GM18951 (cell line): ENCODE measurements around the gene MS4A14.
"Not testable (repeated sequence)": the region's sequence is repeated elsewhere in the genome, so short reads cannot be mapped to it uniquely, and the experiment has no call there.

Source experiments
- POLR2A ChIP-seq: IDR thresholded peaks from 4 replicates; pipeline ENCODE4 v1.6.1; 2011; ENCODE audit warnings: mild to moderate bottlenecking; ENCODE audit not compliant: insufficient read length, insufficient read depth; ENCODE audit errors: extremely low read depth
- in situ Hi-C: fragments of 300-500 bp; cut with MboI; formaldehyde crosslinking; loops from one replicate; pipeline ENCODE4 v1.12.0; 2022; ENCODE audit warnings: low sequenced_read_pairs, mixed read lengths, inconsistent platforms; ENCODE audit not compliant: unreplicated experiment

Gene MS4A14

GRCh38 chr11:60396799-60397198 lies 540 bp downstream of the MS4A14 start:
- in situ Hi-C loops: no loop called here
- TF ChIP-seq POLR2A: no peak

- TF ChIP-seq POLR2A: no peak
- in situ Hi-C loops: no loop called here
Measured at GRCh38 chr11:60420015-60420414, 23.8 kb downstream of the MS4A14 start.

GRCh38 chr11:60422609-60423008 lies 26.4 kb downstream of the MS4A14 start:
- in situ Hi-C loops: no loop called here
- TF ChIP-seq POLR2A: no peak

GRCh38 chr11:60428517-60428916 lies 32.3 kb downstream of the MS4A14 start:
- in situ Hi-C loops: no loop called here
- TF ChIP-seq POLR2A: no peak

GRCh38 chr11:60429272-60429671 lies 33.0 kb downstream of the MS4A14 start, which contains the start of gene MS4A5:
Gene MS4A5, plus strand, starts transcription at chr11:60429572. Its CDS starts 103 bp downstream, at chr11:60429675.
- in situ Hi-C loops: no loop called here
- no peak for TF ChIP-seq POLR2A

- in situ Hi-C loops: no loop called here
Measured at GRCh38 chr11:60431251-60431650, 35.0 kb downstream of the MS4A14 start.

GRCh38 chr11:60433401-60433800 lies 37.1 kb downstream of the MS4A14 start:
- TF ChIP-seq POLR2A: no peak
- in situ Hi-C loops: no loop called here

More at GRCh38 chr11:60431251-60431650, 35.0 kb downstream of the MS4A14 start:
- TF ChIP-seq POLR2A: no peak

GRCh38 chr11:60447070-60447469 lies 50.8 kb downstream of the MS4A14 start:
- in situ Hi-C loops: no loop called here
- TF ChIP-seq POLR2A: no peak

- in situ Hi-C loops: no loop called here
Measured at GRCh38 chr11:60447846-60448245, 51.6 kb downstream of the MS4A14 start.

GRCh38 chr11:60451185-60451584 lies 54.9 kb downstream of the MS4A14 start:
- in situ Hi-C loops: not testable (repeated sequence)

More at GRCh38 chr11:60447846-60448245, 51.6 kb downstream of the MS4A14 start:
- TF ChIP-seq POLR2A: no peak

- TF ChIP-seq POLR2A: no peak
- in situ Hi-C loops: no loop called here
Measured at GRCh38 chr11:60454212-60454611, 58.0 kb downstream of the MS4A14 start.

GRCh38 chr11:60455531-60456042 lies 59.3 kb downstream of the MS4A14 start, which contains the start of gene MS4A1:
Gene MS4A1, plus strand, starts transcription at chr11:60455847. Its CDS starts 6,528 bp downstream, at chr11:60462375.
- TF ChIP-seq POLR2A: peak; percentile 84
- in situ Hi-C loops: loop anchor here (5.0 kb wide), 1 partner anchor 88 kb away; no protein-coding TSS in a partner anchor

- in situ Hi-C loops: loop anchor here (5.0 kb wide), 1 partner anchor 90 kb away; no protein-coding TSS in a partner anchor
- TF ChIP-seq POLR2A: peak; percentile 58
Measured at GRCh38 chr11:60457576-60457975, 61.3 kb downstream of the MS4A14 start.

GRCh38 chr11:60459345-60459744 lies 63.1 kb downstream of the MS4A14 start:
- in situ Hi-C loops: loop anchor here (5.0 kb wide), 1 partner anchor 92 kb away; no protein-coding TSS in a partner anchor
- no peak for TF ChIP-seq POLR2A
